ENCODE measurements around the gene GPX4.

GRCh38 chr19:1061987-1062386 lies 41.8 kb upstream of the GPX4 start:
- no peak for TF ChIP-seq POLR2AphosphoS5 (IDR thresholded peaks at IDR 0.05; ENCODE audit: low read depth, low read length)
- no peak for TF ChIP-seq CTCF (IDR thresholded peaks at IDR 0.05)
- no peak for TF ChIP-seq RFX5 (IDR thresholded peaks at IDR 0.05; ENCODE audit: low read length)
- TF ChIP-seq NRF1 (IDR thresholded peaks at IDR 0.05; ENCODE audit: low read depth, low read length): no peak
- no peak for TF ChIP-seq MAX (IDR thresholded peaks at IDR 0.05; ENCODE audit: low read depth)
- no peak for TF ChIP-seq USF1 (IDR thresholded peaks at IDR 0.05; ENCODE audit: borderline replicate concordance, low read depth)
- no peak for TF ChIP-seq RAD21 (IDR thresholded peaks at IDR 0.05; ENCODE audit: low read length)
- TF ChIP-seq TAF1 (IDR thresholded peaks at IDR 0.05; ENCODE audit: borderline replicate concordance, low read depth, low read length): no peak
- TF ChIP-seq YY1 (IDR thresholded peaks at IDR 0.05; ENCODE audit: low read depth): no peak
